Hepatocyte (in vitro differentiated cells): ENCODE measurements around the gene KRT3.

Experiments
- CTCF ChIP-seq: fragments of 200-600 bp; sonication (generic); IDR thresholded peaks from 2 replicates; pipeline ENCODE4 v1.5.1; 2016; ENCODE audit warnings: antibody characterized with exemption, mild to moderate bottlenecking; ENCODE audit not compliant: poor library complexity
- EZH2 ChIP-seq: fragments of 200-600 bp; sonication (generic); IDR thresholded peaks from 2 replicates; pipeline ENCODE4 v1.6.1; 2016; ENCODE audit warnings: antibody characterized with exemption, mild to moderate bottlenecking, borderline replicate concordance

GRCh38 chr12:52769354-52769753 is 26.6 kb downstream of the KRT3 start:
- TF ChIP-seq CTCF (no peak), EZH2 (no peak)
